Measurements from ENCODE around the gene TMEM114.

DNA sequence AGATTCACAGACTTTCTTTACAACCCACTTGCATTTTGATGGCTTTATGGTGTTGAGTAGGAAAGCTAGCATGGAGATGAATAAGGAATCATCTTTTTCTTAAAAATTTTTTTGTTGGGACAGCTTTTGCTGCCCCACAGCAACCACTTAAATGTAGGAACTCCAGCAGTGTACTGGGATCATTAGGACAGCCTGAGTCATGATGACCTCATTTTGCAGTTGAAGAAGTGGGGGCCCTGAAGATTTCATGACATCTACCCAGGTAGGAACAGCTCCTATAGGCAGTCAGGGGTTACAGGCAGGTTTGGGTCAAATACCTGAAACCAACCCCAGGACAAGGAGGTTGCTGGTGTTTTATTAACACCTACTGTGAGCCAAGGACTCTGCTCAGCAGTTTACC lies 33.3 kb upstream of the TMEM114 start:
- TF ChIP-seq, protein P1, sequence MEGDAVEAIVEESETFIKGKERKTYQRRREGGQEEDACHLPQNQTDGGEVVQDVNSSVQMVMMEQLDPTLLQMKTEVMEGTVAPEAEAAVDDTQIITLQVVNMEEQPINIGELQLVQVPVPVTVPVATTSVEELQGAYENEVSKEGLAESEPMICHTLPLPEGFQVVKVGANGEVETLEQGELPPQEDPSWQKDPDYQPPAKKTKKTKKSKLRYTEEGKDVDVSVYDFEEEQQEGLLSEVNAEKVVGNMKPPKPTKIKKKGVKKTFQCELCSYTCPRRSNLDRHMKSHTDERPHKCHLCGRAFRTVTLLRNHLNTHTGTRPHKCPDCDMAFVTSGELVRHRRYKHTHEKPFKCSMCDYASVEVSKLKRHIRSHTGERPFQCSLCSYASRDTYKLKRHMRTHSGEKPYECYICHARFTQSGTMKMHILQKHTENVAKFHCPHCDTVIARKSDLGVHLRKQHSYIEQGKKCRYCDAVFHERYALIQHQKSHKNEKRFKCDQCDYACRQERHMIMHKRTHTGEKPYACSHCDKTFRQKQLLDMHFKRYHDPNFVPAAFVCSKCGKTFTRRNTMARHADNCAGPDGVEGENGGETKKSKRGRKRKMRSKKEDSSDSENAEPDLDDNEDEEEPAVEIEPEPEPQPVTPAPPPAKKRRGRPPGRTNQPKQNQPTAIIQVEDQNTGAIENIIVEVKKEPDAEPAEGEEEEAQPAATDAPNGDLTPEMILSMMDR (optimal IDR thresholded peaks at IDR 0.05 in 1 of 3, IDR thresholded peaks at IDR 0.05 in 1 of 3, conservative IDR thresholded peaks at IDR 0.05 in 1 of 3; ENCODE audit: extremely low read depth in 1 of 3, insufficient read depth in 2 of 3, low read length in 3 of 3): no peak
- no peak for TF ChIP-seq EZH2 (IDR thresholded peaks at IDR 0.05; ENCODE audit: low read length)

Data from keratinocyte (primary cell).